ENCODE measurements around the gene USP44. TPM values are rescaled to one million over a fixed set of nuclear protein-coding genes. Genes with fewer than 3 reads are reported as not detected.

The USP44 gene
- total and polyA plus RNA-seq, 10 of the 15 experiments (the other 5 are each of a cell fraction or from before 2014, with no cell fraction given), result 0.02 to 0.26 (median 0.12) TPM; not detected in 6

- Histone ChIP-seq H4K20me1 (ENCODE audit: control insufficient read depth, insufficient read depth) (no peaks in the 10 kb centered on the region), H3K4me2 (ENCODE audit: control insufficient read depth, insufficient read depth) (no peak overlapping the region), H2AFZ (ENCODE audit: control insufficient read depth, low read depth, low read length) (no peak overlapping the region), H3K9ac (ENCODE audit: control insufficient read depth, insufficient read depth, low read length) (no peak overlapping the region), H3K4me3 (no peak overlapping the region), H3K9me3 (replicated peaks; ENCODE audit: control insufficient read depth, insufficient read depth, low read length) (no peaks in the 10 kb centered on the region), H3K4me1 (ENCODE audit: control insufficient read depth, insufficient read depth, low read length) (no peaks in the 10 kb centered on the region), H3K27me3 (replicated peaks in 1 of 2; ENCODE audit: control insufficient read depth in 2 of 2, insufficient read depth in 2 of 2, low read length in 1 of 2) (no peaks in the 10 kb centered on the region), H3K27ac (ENCODE audit: control insufficient read depth, insufficient read depth) (no peak overlapping the region), H3K79me2 (ENCODE audit: control insufficient read depth, insufficient read depth, low read length) (no peaks in the 10 kb centered on the region), H3K36me3 (ENCODE audit: control insufficient read depth in 2 of 2, insufficient read depth in 2 of 2, low read length in 1 of 2) (peaks cover 2 to 19% of the 10 kb centered on the region in 2 experiments)
- BruUV-seq (replicated peaks), result TSS peak; percentile 77
- POLR2A ChIA-PET, result no interaction called here
- ATAC-seq, result no peak
- in situ Hi-C loops (cut with MboI), result no loop called here
- intact Hi-C loops (cut with micrococcal nuclease; ENCODE audit: unreplicated experiment), result no loop called here
- SMC1A ChIA-PET (ENCODE audit: uncharacterized antibody, unreplicated experiment), result interaction anchor here (1.0 to 1.8 kb wide), 2 partner anchors 21 to 40 kb away, joined by 3 to 4 read pairs; partner anchors contain the start of gene METAP2
- RAD21 ChIA-PET (ENCODE audit: unreplicated experiment), result no interaction called here
- peak; percentile 49 for FAIRE-seq
- DNase-seq (ENCODE audit: low read depth, low spot score), result no peak
- WGBS (ENCODE audit: insufficient coverage, insufficient replicate concordance, low lambda C conversion rate, missing lambda C conversion rate), result 99% methylated on average over 5 of the region's 5 CpGs
- CTCF ChIA-PET, result interaction anchor here (0.6 to 0.8 kb wide), 2 partner anchors 21 to 482 kb away, joined by 3 read pairs; no protein-coding TSS in a partner anchor
- TF ChIP-seq ZBTB40 (IDR thresholded peaks at IDR 0.05; ENCODE audit: borderline replicate concordance) (no peak), ASH2L (IDR thresholded peaks at IDR 0.05; ENCODE audit: borderline replicate concordance, low read depth) (no peak), HDAC6 (IDR thresholded peaks at IDR 0.05; ENCODE audit: unreplicated experiment) (no peak), SMAD1 (IDR thresholded peaks at IDR 0.05; ENCODE audit: low read depth, partially characterized antibody) (no peak), E2F8 (IDR thresholded peaks at IDR 0.05; ENCODE audit: low read depth, partially characterized antibody) (no peak), ATF2 (IDR thresholded peaks at IDR 0.05; ENCODE audit: low read length) (no peak), PML (IDR thresholded peaks at IDR 0.05; ENCODE audit: low read length) (no peak), KDM1A (IDR thresholded peaks at IDR 0.05; ENCODE audit: borderline replicate concordance) (no peak), CBX5 (IDR thresholded peaks at IDR 0.05; ENCODE audit: low read depth) (no peak), POLR2AphosphoS5 (IDR thresholded peaks at IDR 0.05; ENCODE audit: low read length) (no peak), BCLAF1 (IDR thresholded peaks at IDR 0.05) (no peak), FOXM1 (IDR thresholded peaks at IDR 0.05; ENCODE audit: low read depth, low read length) (no peak)
These were observed 37.7 kb downstream of the USP44 start for GRCh38 chr12:95513599-95513998.

Measured in GM12878 (cell line).